ENCODE data around the gene GRB14. TPM values are rescaled to one million over a fixed set of nuclear protein-coding genes. Genes with fewer than 3 reads are reported as not detected.
"Not testable (repeated sequence)": the region's sequence is repeated elsewhere in the genome, so short reads cannot be mapped to it uniquely, and the experiment has no call there.

The GRB14 gene
- total and polyA plus RNA-seq, 2 experiments from 2014 or later, result 7.8 to 12.9 TPM

- Histone ChIP-seq H3K27me3 (no peaks in the 10 kb centered on the region), H3K4me1 (ENCODE audit: low read depth) (peaks cover 6% of the 10 kb centered on the region), H3K27ac (no peak overlapping the region), H3K4me3 (no peak overlapping the region), H3K36me3 (no peaks in the 10 kb centered on the region), H3K9me3 (ENCODE audit: low read depth) (no peaks in the 10 kb centered on the region)
- peak; percentile 46 to 48 for DNase-seq (ENCODE audit: low read depth in 1 of 2, low spot score in 1 of 2)
- TF ChIP-seq, protein P1, sequence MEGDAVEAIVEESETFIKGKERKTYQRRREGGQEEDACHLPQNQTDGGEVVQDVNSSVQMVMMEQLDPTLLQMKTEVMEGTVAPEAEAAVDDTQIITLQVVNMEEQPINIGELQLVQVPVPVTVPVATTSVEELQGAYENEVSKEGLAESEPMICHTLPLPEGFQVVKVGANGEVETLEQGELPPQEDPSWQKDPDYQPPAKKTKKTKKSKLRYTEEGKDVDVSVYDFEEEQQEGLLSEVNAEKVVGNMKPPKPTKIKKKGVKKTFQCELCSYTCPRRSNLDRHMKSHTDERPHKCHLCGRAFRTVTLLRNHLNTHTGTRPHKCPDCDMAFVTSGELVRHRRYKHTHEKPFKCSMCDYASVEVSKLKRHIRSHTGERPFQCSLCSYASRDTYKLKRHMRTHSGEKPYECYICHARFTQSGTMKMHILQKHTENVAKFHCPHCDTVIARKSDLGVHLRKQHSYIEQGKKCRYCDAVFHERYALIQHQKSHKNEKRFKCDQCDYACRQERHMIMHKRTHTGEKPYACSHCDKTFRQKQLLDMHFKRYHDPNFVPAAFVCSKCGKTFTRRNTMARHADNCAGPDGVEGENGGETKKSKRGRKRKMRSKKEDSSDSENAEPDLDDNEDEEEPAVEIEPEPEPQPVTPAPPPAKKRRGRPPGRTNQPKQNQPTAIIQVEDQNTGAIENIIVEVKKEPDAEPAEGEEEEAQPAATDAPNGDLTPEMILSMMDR (IDR thresholded peaks at IDR 0.05; ENCODE audit: low read depth, low read length), result peak; percentile 72
Measured at GRCh38 chr2:164560181-164560792, 61.0 kb downstream of the GRB14 start.

GRCh38 chr2:164558450-164558849 lies 62.8 kb downstream of the GRB14 start:
- Histone ChIP-seq H3K4me1 (ENCODE audit: low read depth) (peaks cover 14% of the 10 kb centered on the region), H3K9me3 (ENCODE audit: low read depth) (no peaks in the 10 kb centered on the region), H3K27ac (no peak overlapping the region), H3K4me3 (no peak overlapping the region), H3K36me3 (no peaks in the 10 kb centered on the region), H3K27me3 (no peaks in the 10 kb centered on the region)
- no peak for DNase-seq (ENCODE audit: low read depth in 1 of 2, low spot score in 1 of 2)
- TF ChIP-seq, protein P1 (IDR thresholded peaks at IDR 0.05; ENCODE audit: low read depth, low read length), result no peak

GRCh38 chr2:164554487-164554886 lies 66.8 kb downstream of the GRB14 start:
- no peaks in the 10 kb centered on the region for H3K27me3 ChIP-seq
- peak in 1 of 2 donors; percentile 13 for DNase-seq (ENCODE audit: low read depth in 1 of 2, low spot score in 1 of 2)
- H3K27ac ChIP-seq, result no peak overlapping the region
- H3K4me3 ChIP-seq, result no peak overlapping the region
- peaks cover 9% of the 10 kb centered on the region for H3K4me1 ChIP-seq (ENCODE audit: low read depth)
- TF ChIP-seq, protein P1 (IDR thresholded peaks at IDR 0.05; ENCODE audit: low read depth, low read length), result no peak
- no peaks in the 10 kb centered on the region for H3K36me3 ChIP-seq
- no peaks in the 10 kb centered on the region for H3K9me3 ChIP-seq (ENCODE audit: low read depth)

- H3K36me3 ChIP-seq, result no peaks in the 10 kb centered on the region
- no peak overlapping the region for H3K27ac ChIP-seq
- TF ChIP-seq, protein P1 (IDR thresholded peaks at IDR 0.05; ENCODE audit: low read depth, low read length), result no peak
- H3K27me3 ChIP-seq, result no peaks in the 10 kb centered on the region
- H3K4me3 ChIP-seq, result no peak overlapping the region
- no peak for DNase-seq (ENCODE audit: low read depth in 1 of 2, low spot score in 1 of 2)
- peaks cover 9% of the 10 kb centered on the region for H3K4me1 ChIP-seq (ENCODE audit: low read depth)
- H3K9me3 ChIP-seq (ENCODE audit: low read depth), result no peaks in the 10 kb centered on the region
Measured at GRCh38 chr2:164551519-164551918, 69.8 kb downstream of the GRB14 start.

GRCh38 chr2:164549705-164550104 lies 71.6 kb downstream of the GRB14 start:
- not testable (repeated sequence) for H3K27ac ChIP-seq; H3K4me3 ChIP-seq; H3K27me3 ChIP-seq; H3K9me3 ChIP-seq (ENCODE audit: low read depth); H3K36me3 ChIP-seq; DNase-seq (ENCODE audit: low read depth in 1 of 2, low spot score in 1 of 2); H3K4me1 ChIP-seq (ENCODE audit: low read depth)

- H3K9me3 ChIP-seq (ENCODE audit: low read depth), result no peaks in the 10 kb centered on the region
- H3K4me1 ChIP-seq (ENCODE audit: low read depth), result no peaks in the 10 kb centered on the region
- TF ChIP-seq, protein P1 (IDR thresholded peaks at IDR 0.05; ENCODE audit: low read depth, low read length), result no peak
- H3K27me3 ChIP-seq, result no peaks in the 10 kb centered on the region
- H3K4me3 ChIP-seq, result no peak overlapping the region
- DNase-seq (ENCODE audit: low read depth in 1 of 2, low spot score in 1 of 2), result no peak
- no peak overlapping the region for H3K27ac ChIP-seq
- H3K36me3 ChIP-seq, result no peaks in the 10 kb centered on the region
Measured at GRCh38 chr2:164545484-164545883, 75.8 kb downstream of the GRB14 start.

Data from cardiac muscle cell (in vitro differentiated cells and primary cell).